ENCODE measurements around the gene LCA5.
A peak's percentile ranks its signal among the peaks of the same experiment; 100 is the strongest.
"Not testable (repeated sequence)": the region's sequence is repeated elsewhere in the genome, so short reads cannot be mapped to it uniquely, and the experiment has no call there.

Gene LCA5

DNA sequence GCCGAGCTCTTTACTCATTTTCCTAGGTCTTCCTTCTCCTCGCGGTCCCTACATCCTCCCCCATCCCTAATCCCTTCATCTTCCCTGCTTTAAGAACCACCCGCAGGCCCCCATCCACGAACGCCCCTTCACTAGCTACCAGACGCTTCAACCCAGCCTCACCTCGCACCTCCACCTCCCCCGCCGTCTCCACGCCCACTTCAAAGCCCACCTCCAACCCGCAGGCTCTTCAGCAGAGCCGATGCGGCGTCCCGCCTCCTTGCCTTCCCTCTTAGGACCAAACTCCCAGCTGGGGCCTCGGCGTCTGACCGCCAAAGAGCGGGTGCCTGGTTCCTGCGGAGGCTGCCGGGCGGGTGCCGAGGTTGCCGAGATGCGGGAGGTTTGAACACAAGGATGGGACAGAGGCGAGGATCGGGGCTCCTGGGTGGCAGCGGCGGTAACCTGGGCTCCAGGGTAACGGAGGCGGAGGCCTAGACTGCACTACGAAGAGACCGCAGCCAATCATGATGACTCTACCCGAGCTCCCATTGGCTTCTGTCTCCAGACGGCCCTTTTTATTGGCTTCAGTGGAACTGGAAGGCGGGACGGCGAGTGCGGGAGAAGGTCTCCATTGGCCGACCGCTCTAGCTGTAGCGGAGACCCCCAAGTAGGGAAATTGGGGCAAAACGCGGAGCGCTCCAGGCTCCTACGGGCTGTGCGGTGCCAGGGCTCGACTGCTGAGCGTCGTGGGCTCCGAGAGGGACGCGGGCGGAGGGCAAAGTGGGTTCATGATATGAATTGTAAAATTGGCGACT is at the start of gene LCA5:
Gene LCA5, minus strand, starts transcription at position 477 of the 794 bp plus-strand sequence. CDS start 18,536 bp downstream, outside the sequence.
- no peak for TF ChIP-seq ZNF274 (IDR thresholded peaks at IDR 0.05; ENCODE audit: low read depth, low read length)
- H3K4me3 ChIP-seq (ENCODE audit: low read length): peak within 1 kb of the TSS; percentile 67

DNA sequence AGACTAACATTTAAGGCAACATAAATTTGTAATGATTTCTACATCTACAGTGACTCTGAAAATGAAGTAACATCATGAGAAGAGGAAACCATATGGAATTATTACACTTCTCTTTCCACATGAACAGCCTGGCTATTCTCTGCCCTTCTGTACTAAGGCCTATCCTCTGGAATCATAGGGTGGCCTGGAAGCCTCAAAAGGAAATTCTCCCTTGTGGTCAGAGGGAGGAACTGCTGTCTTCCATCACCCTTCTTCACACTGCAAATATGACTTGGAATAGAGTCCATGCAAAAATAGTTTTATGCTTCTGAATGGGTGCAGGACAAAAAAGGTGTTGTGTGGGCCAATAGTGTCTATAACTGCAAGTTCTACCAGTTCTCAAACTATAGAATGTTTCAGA is 49.3 kb upstream of the LCA5 start:
- no peak for TF ChIP-seq ZNF274 (IDR thresholded peaks at IDR 0.05; ENCODE audit: low read depth, low read length)

DNA sequence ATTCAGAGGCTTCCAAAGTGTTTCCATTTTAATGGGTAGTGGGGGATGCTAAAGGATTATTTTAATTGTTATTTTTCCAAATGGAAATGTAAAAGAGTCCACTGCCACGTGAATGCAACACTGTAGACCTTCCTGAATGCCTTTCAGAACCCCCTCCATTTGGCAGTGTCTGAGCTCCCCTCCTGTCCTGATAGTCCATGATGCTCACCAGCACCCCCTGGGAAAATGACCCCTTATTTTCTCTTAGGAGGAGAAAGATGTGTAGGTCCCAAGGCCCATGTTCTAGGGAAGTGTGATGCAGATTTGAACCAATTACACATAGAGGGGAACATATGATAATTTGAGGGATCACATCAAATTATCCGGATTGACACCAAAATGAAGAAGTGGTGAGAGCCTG is 47.1 kb upstream of the LCA5 start:
- no peak overlapping the region for H3K4me3 ChIP-seq (ENCODE audit: low read length)
- no peak for TF ChIP-seq ZNF274 (IDR thresholded peaks at IDR 0.05; ENCODE audit: low read depth, low read length)

More for the DNA sequence above, 49.3 kb upstream of the LCA5 start:
- no peak overlapping the region for H3K4me3 ChIP-seq (ENCODE audit: low read length)

DNA sequence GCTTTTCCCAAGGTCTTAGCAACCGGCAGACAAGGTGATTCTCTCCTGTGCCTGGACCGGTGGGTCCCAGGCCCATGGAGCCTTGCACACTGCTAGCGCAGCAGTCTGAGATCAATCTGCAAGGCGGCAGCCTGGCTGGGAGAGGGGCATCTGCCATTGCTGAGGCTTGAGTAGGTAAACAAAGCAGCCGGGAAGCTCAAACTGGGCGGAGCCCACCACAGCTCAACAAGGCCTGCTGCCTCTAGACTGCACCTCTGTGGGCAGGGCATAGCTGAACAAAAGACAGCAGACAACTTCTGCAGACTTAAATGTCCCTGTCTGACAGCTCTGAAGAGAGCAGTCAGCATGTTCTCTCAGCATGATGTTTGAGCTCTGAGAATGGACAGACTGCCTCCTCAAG is 40.7 kb upstream of the LCA5 start:
- not testable (repeated sequence) for H3K4me3 ChIP-seq (ENCODE audit: low read length)

DNA sequence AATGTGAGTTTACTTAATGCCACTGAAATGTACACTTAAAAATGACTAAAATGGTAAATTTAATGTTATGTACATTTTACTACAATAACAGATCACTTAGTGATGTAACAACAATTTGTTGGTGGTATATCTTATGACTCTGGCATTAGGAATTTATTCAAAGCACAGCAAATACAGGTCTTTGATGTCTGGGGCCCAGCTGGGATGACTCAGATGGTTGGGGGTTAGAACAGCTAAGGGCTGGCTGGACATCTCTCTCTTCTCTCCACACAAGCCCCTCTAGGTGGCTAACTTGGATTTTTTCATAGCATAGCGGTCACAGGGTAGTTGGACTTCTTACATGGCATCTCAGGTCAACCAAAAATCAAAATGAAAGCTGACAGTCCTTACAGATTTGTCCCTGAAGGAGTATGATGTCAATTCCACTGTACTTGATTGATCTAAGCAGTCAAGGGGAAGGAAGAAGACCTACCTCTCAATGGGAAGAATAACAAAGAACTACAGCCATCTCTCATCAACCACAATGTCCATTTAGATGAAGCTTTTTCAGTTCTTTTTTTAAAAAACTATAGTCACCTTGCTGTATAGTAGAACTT is 37.5 kb upstream of the LCA5 start:
- no peak for TF ChIP-seq ZNF274 (IDR thresholded peaks at IDR 0.05; ENCODE audit: low read depth, low read length)
- no peak overlapping the region for H3K4me3 ChIP-seq (ENCODE audit: low read length)

DNA sequence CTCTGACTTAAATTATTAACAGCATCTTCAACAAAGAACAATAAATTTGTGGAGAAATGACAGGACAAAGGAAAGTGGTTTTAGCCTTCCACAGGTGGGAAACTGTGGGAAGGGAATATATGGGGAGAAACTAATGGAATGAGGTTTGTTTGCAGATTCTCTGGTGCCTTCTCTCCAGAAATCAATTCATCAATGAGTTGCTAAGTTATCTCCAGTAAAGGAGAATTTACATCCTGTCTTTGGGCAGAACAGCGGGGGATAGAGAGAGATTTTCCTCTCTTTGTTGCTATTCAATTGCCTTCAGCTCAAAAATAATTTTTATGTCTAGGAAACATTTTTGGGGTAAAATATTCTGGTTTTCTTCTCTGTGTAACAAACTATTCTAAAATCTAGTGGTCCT is 36.9 kb upstream of the LCA5 start:
- H3K4me3 ChIP-seq (ENCODE audit: low read length): no peak overlapping the region
- no peak for TF ChIP-seq ZNF274 (IDR thresholded peaks at IDR 0.05; ENCODE audit: low read depth, low read length)

DNA sequence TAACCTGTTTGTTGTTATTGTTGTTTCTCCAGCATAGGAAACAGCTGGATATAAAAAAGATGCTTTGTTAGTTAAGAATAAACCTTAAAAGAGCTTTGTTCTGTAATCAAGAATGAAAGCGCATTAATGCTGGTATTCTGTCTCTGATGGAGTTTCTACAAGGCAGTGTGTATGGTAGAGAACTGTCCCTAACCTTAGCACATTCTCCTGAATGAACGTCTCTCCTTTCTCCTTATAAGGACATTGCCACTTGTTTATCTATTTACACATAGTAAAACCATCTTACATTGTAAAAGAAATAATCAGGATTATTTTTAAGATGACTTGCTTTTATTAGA is 33.8 kb upstream of the LCA5 start:
- no peak for TF ChIP-seq ZNF274 (IDR thresholded peaks at IDR 0.05; ENCODE audit: low read depth, low read length)
- no peak overlapping the region for H3K4me3 ChIP-seq (ENCODE audit: low read length)

DNA sequence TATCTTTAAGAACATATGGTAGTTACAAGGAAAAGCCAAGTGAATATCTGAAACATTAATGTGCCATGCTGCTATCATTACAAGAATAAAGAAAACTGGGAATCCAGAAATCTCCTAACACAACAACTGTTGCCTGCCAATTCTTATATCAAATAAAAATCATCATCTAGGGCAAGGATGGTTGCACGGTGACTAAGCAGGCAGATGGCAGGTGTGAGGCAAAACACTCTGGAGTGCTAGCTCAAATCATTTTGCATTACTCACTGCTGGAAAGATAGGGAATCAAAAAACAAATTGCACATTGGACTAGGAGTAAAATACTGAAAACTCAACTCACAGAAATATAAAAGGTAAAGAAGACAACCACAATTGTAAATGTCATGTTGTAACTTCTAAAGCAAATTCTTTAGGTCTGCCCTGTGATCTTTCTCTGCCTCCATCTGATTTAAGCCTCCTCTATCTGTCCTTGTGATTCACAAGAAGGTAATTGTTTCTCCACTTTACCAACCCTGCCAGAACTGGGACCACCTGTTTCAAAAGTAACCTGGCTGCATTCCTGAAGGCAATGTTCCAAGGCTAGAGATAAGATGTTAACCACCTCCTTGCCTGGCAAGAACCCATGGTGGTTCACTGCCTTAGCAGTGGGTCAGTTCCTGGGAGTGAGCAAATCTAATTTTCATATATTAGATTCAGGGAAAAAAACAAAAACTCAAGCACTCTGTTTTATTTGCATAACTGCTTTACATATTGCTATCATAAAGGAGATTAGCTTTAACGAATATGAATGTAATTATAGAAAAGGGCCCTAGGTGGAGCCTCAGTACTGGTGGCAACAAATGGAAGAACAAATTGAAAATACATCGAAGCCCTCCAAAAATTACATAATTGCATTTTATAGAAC is 33.1 kb upstream of the LCA5 start:
- H3K4me3 ChIP-seq (ENCODE audit: low read length): no peak overlapping the region
- TF ChIP-seq ZNF274 (IDR thresholded peaks at IDR 0.05; ENCODE audit: low read depth, low read length): no peak

DNA sequence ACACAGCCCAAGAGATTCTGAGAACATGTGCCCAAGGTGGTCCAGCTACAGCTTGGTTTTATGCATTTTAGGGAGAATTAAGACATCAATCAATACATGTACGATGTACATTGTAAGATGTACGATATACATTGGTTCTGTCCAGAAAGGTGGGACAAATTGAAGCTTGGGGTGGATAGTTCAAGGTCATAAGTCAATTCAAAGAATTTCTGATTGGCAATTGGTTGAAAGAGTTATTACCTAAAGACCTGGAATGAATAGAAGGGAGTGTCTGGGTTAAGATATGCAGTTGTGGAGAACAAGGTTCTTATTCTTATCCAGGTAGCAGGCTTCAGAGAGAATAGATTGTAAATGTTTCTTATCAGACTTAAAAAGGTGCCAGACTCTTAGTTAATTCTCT is 31.8 kb upstream of the LCA5 start:
- TF ChIP-seq ZNF274 (IDR thresholded peaks at IDR 0.05; ENCODE audit: low read depth, low read length): no peak
- no peak overlapping the region for H3K4me3 ChIP-seq (ENCODE audit: low read length)

DNA sequence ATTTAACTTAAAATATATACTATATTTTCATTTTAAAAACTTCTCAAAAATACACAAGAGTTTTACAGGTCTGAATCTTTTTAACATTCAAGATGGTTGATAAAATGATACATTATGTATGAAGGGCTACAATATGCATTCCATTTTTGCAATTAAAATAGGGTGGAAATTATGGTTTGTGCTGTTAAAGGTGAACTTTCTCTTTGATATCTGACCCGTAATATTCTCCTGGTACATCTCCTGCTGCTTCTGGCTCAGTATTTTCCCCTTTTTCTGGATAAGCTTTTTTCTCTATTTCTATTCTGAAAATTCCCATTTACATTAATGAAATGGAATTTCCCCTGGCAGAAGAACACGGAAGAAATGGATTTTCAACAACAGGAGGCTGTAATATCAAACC is 27.4 kb upstream of the LCA5 start:
- no peak for TF ChIP-seq ZNF274 (IDR thresholded peaks at IDR 0.05; ENCODE audit: low read depth, low read length)
- no peak overlapping the region for H3K4me3 ChIP-seq (ENCODE audit: low read length)

DNA sequence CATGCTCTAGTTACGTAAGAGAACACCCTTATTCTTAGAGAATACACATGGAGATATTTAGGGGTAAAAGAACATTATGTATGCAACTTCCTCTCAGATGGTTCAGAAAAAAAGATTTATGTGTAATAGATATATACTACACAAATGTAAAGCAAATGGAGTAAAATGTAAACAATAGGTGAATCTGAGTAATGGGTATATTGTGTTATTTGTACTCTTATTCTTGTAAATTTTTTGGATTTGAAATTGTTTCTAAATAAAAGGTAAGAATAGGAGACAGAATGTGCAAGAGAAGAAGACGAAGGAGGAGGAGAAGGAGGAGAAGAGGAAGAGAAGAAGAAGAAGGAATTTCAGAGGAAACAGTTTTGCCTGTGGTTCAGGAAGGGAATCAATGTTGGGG is 22.5 kb upstream of the LCA5 start:
- no peak overlapping the region for H3K4me3 ChIP-seq (ENCODE audit: low read length)
- no peak for TF ChIP-seq ZNF274 (IDR thresholded peaks at IDR 0.05; ENCODE audit: low read depth, low read length)

DNA sequence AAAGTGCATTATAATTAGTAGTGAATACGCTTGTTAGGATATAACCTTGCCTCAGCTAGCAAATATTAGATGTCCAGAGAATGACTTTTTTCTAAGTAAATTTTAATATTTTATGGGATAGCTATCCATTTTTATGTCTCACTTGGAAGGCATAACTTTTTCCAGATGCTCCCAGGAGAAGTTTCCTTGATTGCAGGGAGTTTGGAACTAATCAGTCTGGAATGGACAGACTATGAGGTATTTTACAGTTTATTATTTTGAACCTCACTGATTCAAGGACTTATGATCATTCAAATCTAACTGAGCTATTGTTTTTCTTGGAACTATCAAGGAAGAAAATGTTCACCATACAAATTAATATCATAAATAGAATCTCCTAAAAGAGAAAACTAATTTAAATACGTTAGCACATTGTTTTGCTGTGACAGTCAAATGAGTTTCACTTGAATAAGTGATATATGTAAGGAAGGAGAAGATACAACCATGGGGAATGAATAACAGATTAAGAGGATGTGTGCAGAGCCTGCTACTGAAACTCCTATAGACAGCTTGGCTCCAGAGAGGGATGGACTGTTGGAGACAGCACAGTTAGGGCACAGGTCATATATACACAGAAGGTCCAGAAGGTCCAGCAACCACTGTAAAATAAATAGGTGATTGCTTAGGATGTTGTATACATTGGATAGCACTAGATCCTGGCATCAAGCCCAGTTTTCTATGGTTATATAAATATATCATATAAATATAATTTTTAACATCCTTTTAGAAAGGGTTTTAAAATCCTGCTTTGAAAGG is 20.6 kb upstream of the LCA5 start:
- TF ChIP-seq ZNF274 (IDR thresholded peaks at IDR 0.05; ENCODE audit: low read depth, low read length): no peak
- H3K4me3 ChIP-seq (ENCODE audit: low read length): no peak overlapping the region

DNA sequence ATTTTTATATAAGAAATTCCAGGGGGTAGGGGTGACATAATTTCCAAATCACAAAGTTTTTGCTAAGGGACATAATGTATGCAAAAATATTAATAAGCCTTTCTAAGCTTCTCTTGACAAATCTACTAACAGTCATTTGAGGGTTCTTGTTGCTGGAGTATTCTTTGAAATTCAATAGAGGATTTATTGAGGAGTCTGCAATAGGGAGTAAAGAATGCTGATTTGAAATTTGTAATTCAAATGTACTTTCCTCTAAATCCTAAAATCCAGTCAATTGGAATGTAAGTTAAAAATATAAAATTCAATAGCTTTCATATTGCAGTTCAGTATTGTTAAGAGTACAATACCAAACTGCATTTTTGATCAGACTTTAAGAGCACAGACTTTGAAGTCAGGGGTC is 17.1 kb upstream of the LCA5 start:
- no peak for TF ChIP-seq ZNF274 (IDR thresholded peaks at IDR 0.05; ENCODE audit: low read depth, low read length)
- no peak overlapping the region for H3K4me3 ChIP-seq (ENCODE audit: low read length)

DNA sequence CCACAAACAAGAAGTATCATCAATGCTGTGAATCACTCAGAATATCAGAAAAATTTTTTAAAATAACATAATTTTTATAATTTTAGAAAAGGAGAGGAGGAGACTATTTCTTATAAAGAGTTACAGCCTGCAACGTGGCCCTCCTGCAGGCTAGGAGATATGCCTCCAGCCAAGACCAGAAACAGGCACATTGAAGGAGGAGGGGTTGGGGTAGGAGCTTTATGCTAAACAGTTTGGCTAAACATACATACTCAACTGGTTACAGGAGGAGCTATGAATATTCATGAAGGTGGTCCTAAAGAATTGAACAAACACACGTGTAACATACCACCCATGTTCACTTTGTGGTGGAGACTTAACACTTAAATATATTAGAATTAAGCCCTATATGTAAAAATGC is 14.2 kb upstream of the LCA5 start:
- TF ChIP-seq ZNF274 (IDR thresholded peaks at IDR 0.05; ENCODE audit: low read depth, low read length): no peak
- no peak overlapping the region for H3K4me3 ChIP-seq (ENCODE audit: low read length)

All from GM08714 (cell line).